Cardiac muscle cell (in vitro differentiated cells and primary cell): ENCODE measurements around the gene CAP1. TPM values are rescaled to one million over a fixed set of nuclear protein-coding genes. Genes with fewer than 3 reads are reported as not detected.

Source experiments
- DNase-seq, 2 donors: peaks; one replicate each; pipeline versions ENCODE4 v3.0.0 to v3.0.0-alpha.2; 2010 to 2017; ENCODE audit warnings: low read depth in 1 of 2, low spot score in 1 of 2
- H3K27ac ChIP-seq: fragments of 200-600 bp; sonication (generic); 2 replicates; pipeline ENCODE4 v1.5.1; 2016
- H3K27me3 ChIP-seq: fragments of 200-600 bp; sonication (generic); 2 replicates; pipeline ENCODE4 v1.6.0; 2016; ENCODE audit warnings: control low read depth
- H3K36me3 ChIP-seq: fragments of 200-600 bp; sonication (generic); 2 replicates; pipeline ENCODE4 v1.5.1; 2016; ENCODE audit warnings: control low read depth
- H3K4me1 ChIP-seq: fragments of 200-600 bp; sonication (generic); 2 replicates; pipeline ENCODE4 v1.8.1; 2017; ENCODE audit warnings: low read depth, mild to moderate bottlenecking, mixed run types
- H3K4me3 ChIP-seq: fragments of 200-600 bp; sonication (generic); 2 replicates; pipeline ENCODE4 v1.5.1; 2016; ENCODE audit warnings: mild to moderate bottlenecking
- H3K9me3 ChIP-seq: fragments of 200-600 bp; sonication (generic); 2 replicates; pipeline ENCODE4 v1.5.1; 2017; ENCODE audit warnings: low read depth, mild to moderate bottlenecking, control low read depth
- CTCF ChIP-seq: IDR thresholded peaks from 2 replicates; pipeline ENCODE4 v1.5.1; 2012; ENCODE audit warnings: low read depth, mild to moderate bottlenecking, low read length
- polyA plus RNA-seq: library from polyadenylated mRNA; unstranded; fragments of >200 nt; fragmentation: Nextera tagmentation; extraction: Ambion mirVana; gene quantifications from 2 replicates; pipeline ENCODE4 v1.2.1, GENCODE V29; 2016
- total RNA-seq: library from RNA; depleted of rRNA; stranded (reverse); fragments of >200 nt; gene quantifications from 2 replicates; pipeline ENCODE4 v1.2.3, GENCODE V29; 2016

CAP1 gene
- total and polyA plus RNA-seq, 2 experiments from 2014 or later: 64.2 to 92.8 TPM

GRCh38 chr1:40110389-40110788 lies 69.9 kb downstream of the CAP1 start:
- Histone ChIP-seq H3K4me3 (no peak overlapping the region), H3K36me3 (no peaks in the 10 kb centered on the region), H3K27ac (no peak overlapping the region), H3K27me3 (no peaks in the 10 kb centered on the region), H3K9me3 (no peaks in the 10 kb centered on the region), H3K4me1 (no peaks in the 10 kb centered on the region)
- no peak for DNase-seq
- TF ChIP-seq CTCF: no peak

- no peak for TF ChIP-seq CTCF
Measured at GRCh38 chr1:40114400-40114799, 73.9 kb downstream of the CAP1 start.

DNA sequence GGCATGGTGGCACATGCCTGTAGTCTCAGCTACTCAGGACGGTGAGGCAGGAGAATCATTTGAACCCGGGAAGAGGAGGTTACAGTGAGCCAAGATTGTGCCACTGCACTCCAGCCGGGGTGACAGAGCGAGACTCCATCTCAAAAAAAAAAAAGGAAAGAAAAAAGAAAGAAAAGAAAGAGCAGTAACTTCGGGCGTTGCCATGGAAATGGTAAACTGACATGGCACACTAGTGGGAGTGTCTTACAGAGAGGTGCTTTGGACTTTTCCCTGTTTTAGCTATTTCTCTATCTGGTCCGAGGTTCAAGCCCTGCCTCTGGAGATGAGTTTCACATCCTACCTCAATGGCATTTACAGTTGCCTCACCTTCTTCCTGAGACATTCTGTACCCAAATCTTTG lies 79.6 kb downstream of the CAP1 start:
- H3K4me3 ChIP-seq: no peak overlapping the region
- no peak for DNase-seq
- no peak for TF ChIP-seq CTCF

More at GRCh38 chr1:40114400-40114799, 73.9 kb downstream of the CAP1 start:
- H3K27me3 ChIP-seq: peaks cover 11% of the 10 kb centered on the region
- H3K36me3 ChIP-seq: no peaks in the 10 kb centered on the region
- H3K27ac ChIP-seq: no peak overlapping the region
- H3K4me3 ChIP-seq: no peak overlapping the region
- no peak for DNase-seq
- H3K9me3 ChIP-seq: no peaks in the 10 kb centered on the region
- H3K4me1 ChIP-seq: no peaks in the 10 kb centered on the region

More for the DNA sequence above, 79.6 kb downstream of the CAP1 start:
- peaks cover 24% of the 10 kb centered on the region for H3K27me3 ChIP-seq
- H3K9me3 ChIP-seq: no peaks in the 10 kb centered on the region
- H3K36me3 ChIP-seq: no peaks in the 10 kb centered on the region
- H3K4me1 ChIP-seq: no peaks in the 10 kb centered on the region
- H3K27ac ChIP-seq: no peak overlapping the region

Other genes with a start within 250 kb of the CAP1 start
- gene TRIT1, start 157.2 kb upstream of the CAP1 start, total RNA-seq: 9.6 and 13.5 TPM in 2 replicates
- 10.8 and 14.1 TPM in 2 replicates for gene TRIT1, start 157.2 kb upstream of the CAP1 start, polyA plus RNA-seq
- gene MYCL, start 138.8 kb upstream of the CAP1 start, total RNA-seq: 8.1 and 11.1 TPM in 2 replicates
- 3.9 and 5.5 TPM in 2 replicates for gene MYCL, start 138.8 kb upstream of the CAP1 start, polyA plus RNA-seq
- gene MFSD2A, start 85.6 kb upstream of the CAP1 start, total RNA-seq: 0.88 TPM in 1 of 2 replicates, not detected in the other
- gene MFSD2A, start 85.6 kb upstream of the CAP1 start, polyA plus RNA-seq: 1.0 TPM in 1 of 2 replicates, not detected in the other
- gene PPT1, start 56.5 kb downstream of the CAP1 start, total RNA-seq: 16.5 and 18.5 TPM in 2 replicates
- gene PPT1, start 56.5 kb downstream of the CAP1 start, polyA plus RNA-seq: 47.9 and 52.0 TPM in 2 replicates
- gene RLF, start 120.7 kb downstream of the CAP1 start, total RNA-seq: 19.0 and 27.5 TPM in 2 replicates
- gene RLF, start 120.7 kb downstream of the CAP1 start, polyA plus RNA-seq: 6.7 and 13.6 TPM in 2 replicates
- gene TMCO2, start 207.2 kb downstream of the CAP1 start, total RNA-seq: not detected in 2 replicates
- gene TMCO2, start 207.2 kb downstream of the CAP1 start, polyA plus RNA-seq: not detected in 2 replicates
- gene ZMPSTE24, start 217.5 kb downstream of the CAP1 start, total RNA-seq: 8.4 and 15.0 TPM in 2 replicates
- 9.8 and 24.0 TPM in 2 replicates for gene ZMPSTE24, start 217.5 kb downstream of the CAP1 start, polyA plus RNA-seq